Endothelial cell of umbilical vein (primary cell): ENCODE measurements around the gene NGRN. TPM values are rescaled to one million over a fixed set of nuclear protein-coding genes. Genes with fewer than 3 reads are reported as not detected.

Experiments used
- BruUV-seq: library from RNA; stranded (reverse); fragments of 400-500 nt; replicated peaks from 2 replicates; lab custom pipeline; 2021; lab: Mats Ljungman, UMichigan
- CTCF ChIA-PET: fragments of 300-600, 350-600 bp; sonication (Branson Sonifier 250); formaldehyde crosslinking; loops from one replicate; lab custom pipeline; 2021; ENCODE audit warnings: antibody characterized with exemption, inconsistent platforms; lab: Charles Lee
- POLR2A ChIA-PET: fragments of 300-600, 350-600 bp; sonication (Branson Sonifier 250); formaldehyde crosslinking; loops from one replicate; lab custom pipeline; 2021; ENCODE audit warnings: antibody characterized with exemption, inconsistent platforms; lab: Charles Lee
- DNase-seq: peaks from one replicate; pipeline ENCODE4 v3.0.0-alpha.2; 2011; ENCODE audit warnings: low read depth, low spot score
- FAIRE-seq: peaks from 2 replicates; lab custom pipeline; 2011; peaks lifted over from hg19 to GRCh38; lab: Jason Lieb, UNC
- H2AFZ ChIP-seq: 2 replicates; pipeline ENCODE4 v1.6.0; 2012; ENCODE audit warnings: low read depth, low read length, control low read depth, inconsistent platforms
- H3K27ac ChIP-seq: 2 replicates; pipeline ENCODE4 v1.5.1; 2011; ENCODE audit warnings: low read depth, mild to moderate bottlenecking, control low read depth, low read length, moderate library complexity; ENCODE audit not compliant: insufficient read depth
- H3K27me3 ChIP-seq, 2 experiments: 2 replicates each; pipeline versions ENCODE4 v1.6.0 to v1.6.1; 2011; ENCODE audit warnings: low read length in 2 of 2, mixed read lengths in 1 of 2; ENCODE audit not compliant: control insufficient read depth in 2 of 2, insufficient read depth in 2 of 2
- H3K36me3 ChIP-seq, 2 experiments: 2 replicates in 1 of 2; 3 replicates in 1 of 2; pipeline ENCODE4 v1.5.1; 2011; ENCODE audit warnings: low read length in 2 of 2, mild to moderate bottlenecking in 1 of 2, moderate library complexity in 1 of 2; ENCODE audit not compliant: control insufficient read depth in 2 of 2, insufficient read depth in 2 of 2; ENCODE audit errors: extremely low read depth in 1 of 2
- H3K4me1 ChIP-seq: 3 replicates; pipeline ENCODE4 v1.5.1; 2011; ENCODE audit warnings: mild to moderate bottlenecking, low read length; ENCODE audit not compliant: control insufficient read depth, insufficient read depth; ENCODE audit errors: extremely low read depth
- H3K4me2 ChIP-seq: 2 replicates; pipeline ENCODE4 v1.6.1; 2011; ENCODE audit warnings: low read length, control low read depth, mixed read lengths; ENCODE audit not compliant: insufficient read depth
- H3K4me3 ChIP-seq, 3 experiments: fragments of 200-600 bp in 1 of 3; sonication (generic), shearing (Covaris generic) in 1 of 3; replicated peaks in 1 of 3; 2 replicates each; pipeline ENCODE4 v1.5.1; 2011 to 2016; ENCODE audit warnings: control low read depth in 3 of 3, low read length in 3 of 3, mild to moderate bottlenecking in 2 of 3, inconsistent platforms in 1 of 3, low read depth in 1 of 3, moderate library complexity in 1 of 3; ENCODE audit not compliant: insufficient read depth in 1 of 3
- H3K79me2 ChIP-seq: 2 replicates; pipeline ENCODE4 v1.6.0; 2012; ENCODE audit warnings: low read length, inconsistent platforms; ENCODE audit not compliant: control insufficient read depth, insufficient read depth
- H3K9ac ChIP-seq: replicated peaks from 2 replicates; pipeline ENCODE3; 2011; ENCODE audit warnings: low read length, control low read depth; ENCODE audit not compliant: insufficient read depth; ENCODE audit errors: extremely low read depth
- H3K9me1 ChIP-seq: replicated peaks from 3 replicates; pipeline ENCODE4 v1.6.0; 2011; ENCODE audit warnings: mild to moderate bottlenecking, low read length; ENCODE audit not compliant: control insufficient read depth, insufficient read depth; ENCODE audit errors: extremely low read depth
- H3K9me3 ChIP-seq: replicated peaks from 2 replicates; pipeline ENCODE4 v1.5.1; 2012; ENCODE audit warnings: low read length, inconsistent platforms; ENCODE audit not compliant: control insufficient read depth, insufficient read depth
- H4K20me1 ChIP-seq: replicated peaks from 2 replicates; pipeline ENCODE3; 2011; ENCODE audit warnings: mild to moderate bottlenecking, low read length; ENCODE audit not compliant: control insufficient read depth, insufficient read depth; ENCODE audit errors: extremely low read depth
- EZH2 ChIP-seq: IDR thresholded peaks from 2 replicates; pipeline ENCODE4 v1.6.1; 2012; ENCODE audit warnings: borderline replicate concordance, low read depth, mild to moderate bottlenecking, moderate library complexity, low read length, inconsistent platforms; ENCODE audit not compliant: severe bottlenecking
- FOS ChIP-seq: IDR thresholded peaks from 2 replicates; pipeline ENCODE4 v1.6.1; 2011; ENCODE audit warnings: mild to moderate bottlenecking, low read length, moderate library complexity, borderline replicate concordance; ENCODE audit not compliant: insufficient read depth
- GATA2 ChIP-seq: IDR thresholded peaks from 2 replicates; pipeline ENCODE4 v1.7.0; 2011; ENCODE audit warnings: low read depth, mild to moderate bottlenecking, moderate library complexity, mixed read lengths, low read length; ENCODE audit not compliant: insufficient read length, insufficient read depth
- JUN ChIP-seq: IDR thresholded peaks from 2 replicates; pipeline ENCODE4 v1.6.1; 2011; ENCODE audit warnings: borderline replicate concordance, low read depth; ENCODE audit not compliant: insufficient read length, insufficient read depth
- MYC ChIP-seq: IDR thresholded peaks from one replicate; pipeline ENCODE4 v1.6.1; 2011; ENCODE audit warnings: mild to moderate bottlenecking, low read depth, low read length
- POLR2A ChIP-seq: IDR thresholded peaks from 2 replicates; pipeline ENCODE4 v1.6.1; 2012; ENCODE audit warnings: low read depth, mild to moderate bottlenecking, control low read depth, low read length
- POLR2AphosphoS5 ChIP-seq: IDR thresholded peaks from 2 replicates; pipeline ENCODE4 v1.6.1; 2012; ENCODE audit warnings: low read depth, mild to moderate bottlenecking, control low read depth, low read length, moderate library complexity; ENCODE audit not compliant: insufficient read depth
- dilution Hi-C: fragments of 300-500 bp; cut with MboI; formaldehyde crosslinking; loops from one replicate; pipeline ENCODE4 v1.15.0; 2019; ENCODE audit warnings: low sequenced_read_pairs; ENCODE audit not compliant: extremely low pct_ligation_motif_present
- intact Hi-C: fragments of 100-400 bp; cut with micrococcal nuclease; formaldehyde crosslinking; loops from one replicate; pipeline ENCODE4 v1.10.0; 2022
- polyA plus RNA-seq, 4 experiments: library from polyadenylated mRNA; depleted of rRNA in 3 of 4; stranded (reverse) in 3 of 4; unstranded in 1 of 4; fragments of >200 nt; gene quantifications; 2 replicates each; pipeline versions ENCODE4 v1.2.1 to v1.2.3, GENCODE V29; 2011 to 2012; ENCODE audit warnings: missing spikeins in 1 of 4
- total RNA-seq: library from RNA; stranded (reverse); gene quantifications from 2 replicates; pipeline ENCODE4 v1.2.3, GENCODE V29; 2021
- TF ChIP-seq, protein P1 (sequence below): IDR thresholded peaks from 2 replicates; pipeline ENCODE4 v1.6.1; 2011; ENCODE audit not compliant: insufficient read depth, insufficient read length
- TF ChIP-seq, protein P2 (sequence below), 2 donors: IDR thresholded peaks; 1 replicate in 1 of 2; 2 replicates in 1 of 2; pipeline ENCODE4 v1.5.1; 2011; ENCODE audit warnings: low read length in 2 of 2, mild to moderate bottlenecking in 2 of 2, moderate library complexity in 2 of 2, control low read depth in 1 of 2, inconsistent platforms in 1 of 2, low read depth in 1 of 2; ENCODE audit not compliant: insufficient read depth in 1 of 2; ENCODE audit errors: extremely low read depth in 1 of 2

Gene NGRN
- total and polyA plus RNA-seq, 2 donors (not counting 3 experiments of a cell fraction or from before 2014, with no cell fraction given) = 28.9 to 56.5 TPM

DNA sequence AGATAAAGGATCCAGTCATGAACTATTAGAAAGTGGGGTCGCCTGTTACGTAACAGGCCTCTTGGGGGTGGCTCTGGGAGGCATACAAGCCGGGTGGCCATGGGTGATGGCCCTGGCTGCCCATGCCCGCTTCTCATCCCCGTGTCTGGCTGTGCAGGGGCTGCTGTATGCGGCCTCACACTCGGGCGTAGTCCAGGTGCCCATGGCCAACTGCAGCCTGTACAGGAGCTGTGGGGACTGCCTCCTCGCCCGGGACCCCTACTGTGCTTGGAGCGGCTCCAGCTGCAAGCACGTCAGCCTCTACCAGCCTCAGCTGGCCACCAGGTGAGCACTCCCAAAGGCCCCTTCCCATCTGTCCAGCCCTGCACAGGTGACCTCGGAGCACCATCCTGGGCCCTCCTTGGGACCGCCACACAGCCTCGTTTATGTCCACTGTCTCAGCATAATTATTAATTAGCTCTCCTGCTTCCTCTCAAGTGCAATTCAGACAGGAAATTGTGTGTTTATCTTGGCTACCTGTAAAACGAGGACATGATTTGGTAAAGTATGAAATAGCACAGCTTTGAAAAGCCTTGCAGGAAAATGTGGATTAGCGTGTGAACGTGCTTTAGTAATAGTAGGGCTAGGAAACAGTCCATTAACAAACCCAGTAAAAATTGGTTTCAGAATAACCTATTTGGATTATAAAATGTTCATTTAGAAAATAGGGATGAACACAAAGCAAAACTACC is 39.8 kb upstream of the NGRN start:
- Histone ChIP-seq H3K9me3 (no peaks in the 10 kb centered on the region), H3K4me2 (no peak overlapping the region), H3K27ac (no peak overlapping the region), H3K9ac (no peak overlapping the region), H3K79me2 (no peaks in the 10 kb centered on the region), H3K4me3 (no peak overlapping the region), H3K4me1 (no peaks in the 10 kb centered on the region), H3K27me3 (no peaks in the 10 kb centered on the region), H2AFZ (no peak overlapping the region), H4K20me1 (no peaks in the 10 kb centered on the region), H3K9me1 (no peaks in the 10 kb centered on the region), H3K36me3 (peaks cover 3 to 13% of the 10 kb centered on the region in 2 experiments)
- POLR2A ChIA-PET = no interaction called here
- TF ChIP-seq EZH2 (no peak), POLR2A (no peak), FOS (no peak), MYC (no peak), GATA2 (no peak), POLR2AphosphoS5 (no peak), JUN (no peak)
- TF ChIP-seq, protein P1, sequence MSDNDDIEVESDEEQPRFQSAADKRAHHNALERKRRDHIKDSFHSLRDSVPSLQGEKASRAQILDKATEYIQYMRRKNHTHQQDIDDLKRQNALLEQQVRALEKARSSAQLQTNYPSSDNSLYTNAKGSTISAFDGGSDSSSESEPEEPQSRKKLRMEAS = no peak
- TF ChIP-seq, protein P2, sequence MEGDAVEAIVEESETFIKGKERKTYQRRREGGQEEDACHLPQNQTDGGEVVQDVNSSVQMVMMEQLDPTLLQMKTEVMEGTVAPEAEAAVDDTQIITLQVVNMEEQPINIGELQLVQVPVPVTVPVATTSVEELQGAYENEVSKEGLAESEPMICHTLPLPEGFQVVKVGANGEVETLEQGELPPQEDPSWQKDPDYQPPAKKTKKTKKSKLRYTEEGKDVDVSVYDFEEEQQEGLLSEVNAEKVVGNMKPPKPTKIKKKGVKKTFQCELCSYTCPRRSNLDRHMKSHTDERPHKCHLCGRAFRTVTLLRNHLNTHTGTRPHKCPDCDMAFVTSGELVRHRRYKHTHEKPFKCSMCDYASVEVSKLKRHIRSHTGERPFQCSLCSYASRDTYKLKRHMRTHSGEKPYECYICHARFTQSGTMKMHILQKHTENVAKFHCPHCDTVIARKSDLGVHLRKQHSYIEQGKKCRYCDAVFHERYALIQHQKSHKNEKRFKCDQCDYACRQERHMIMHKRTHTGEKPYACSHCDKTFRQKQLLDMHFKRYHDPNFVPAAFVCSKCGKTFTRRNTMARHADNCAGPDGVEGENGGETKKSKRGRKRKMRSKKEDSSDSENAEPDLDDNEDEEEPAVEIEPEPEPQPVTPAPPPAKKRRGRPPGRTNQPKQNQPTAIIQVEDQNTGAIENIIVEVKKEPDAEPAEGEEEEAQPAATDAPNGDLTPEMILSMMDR (IDR thresholded peaks at IDR 0.05; ENCODE audit: extremely low read depth in 1 of 2, insufficient read depth in 1 of 2, low read depth in 1 of 2, low read length in 2 of 2) = no peak
- no TSS peak for BruUV-seq
- FAIRE-seq (no peak), DNase-seq (no peak)
- dilution Hi-C loops (no loop called here), intact Hi-C loops (no loop called here)
- CTCF ChIA-PET = interaction anchor here (1.3 kb wide), 2 partner anchors 11 to 77 kb away, joined by 3 to 5 read pairs; no protein-coding TSS in a partner anchor
